ENCODE results near the gene CHD9NB.

GRCh38 chr16:53054670-53055485 lies 2.2 kb upstream of the CHD9NB start, which contains the start of gene CHD9:
- TF ChIP-seq, protein P1, sequence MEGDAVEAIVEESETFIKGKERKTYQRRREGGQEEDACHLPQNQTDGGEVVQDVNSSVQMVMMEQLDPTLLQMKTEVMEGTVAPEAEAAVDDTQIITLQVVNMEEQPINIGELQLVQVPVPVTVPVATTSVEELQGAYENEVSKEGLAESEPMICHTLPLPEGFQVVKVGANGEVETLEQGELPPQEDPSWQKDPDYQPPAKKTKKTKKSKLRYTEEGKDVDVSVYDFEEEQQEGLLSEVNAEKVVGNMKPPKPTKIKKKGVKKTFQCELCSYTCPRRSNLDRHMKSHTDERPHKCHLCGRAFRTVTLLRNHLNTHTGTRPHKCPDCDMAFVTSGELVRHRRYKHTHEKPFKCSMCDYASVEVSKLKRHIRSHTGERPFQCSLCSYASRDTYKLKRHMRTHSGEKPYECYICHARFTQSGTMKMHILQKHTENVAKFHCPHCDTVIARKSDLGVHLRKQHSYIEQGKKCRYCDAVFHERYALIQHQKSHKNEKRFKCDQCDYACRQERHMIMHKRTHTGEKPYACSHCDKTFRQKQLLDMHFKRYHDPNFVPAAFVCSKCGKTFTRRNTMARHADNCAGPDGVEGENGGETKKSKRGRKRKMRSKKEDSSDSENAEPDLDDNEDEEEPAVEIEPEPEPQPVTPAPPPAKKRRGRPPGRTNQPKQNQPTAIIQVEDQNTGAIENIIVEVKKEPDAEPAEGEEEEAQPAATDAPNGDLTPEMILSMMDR (conservative IDR thresholded peaks at IDR 0.05; ENCODE audit: low read depth, low read length), result peak; percentile 81
- no peak for TF ChIP-seq EZH2phosphoT487 (IDR thresholded peaks at IDR 0.05; ENCODE audit: borderline replicate concordance, low read length)
- TF ChIP-seq EZH2 (IDR thresholded peaks at IDR 0.05; ENCODE audit: low read length, unreplicated experiment), result no peak

All from PC-3 (cell line).